ENCODE results near the gene DLL3. TPM values are rescaled to one million over a fixed set of nuclear protein-coding genes. Genes with fewer than 3 reads are reported as not detected.

DLL3 gene
- total and polyA plus RNA-seq, 10 of the 15 experiments (the other 5 are each of a cell fraction or from before 2014, with no cell fraction given): 0.18 to 2.0 (median 0.95) TPM

GRCh38 chr19:39479916-39480315, 18.8 kb upstream of the DLL3 start:
- peak overlapping the region; percentile 99 for H3K4me2 ChIP-seq (ENCODE audit: control insufficient read depth, insufficient read depth)
- peaks cover 6% of the 10 kb centered on the region for H3K4me1 ChIP-seq (ENCODE audit: control insufficient read depth, insufficient read depth, low read length)
- no TSS peak for BruUV-seq (replicated peaks)
- POLR2A ChIA-PET: interaction anchor here (0.6 to 1.0 kb wide), 2 partner anchors 37 to 39 kb away, joined by 3 to 6 read pairs; no protein-coding TSS in a partner anchor
- WGBS (ENCODE audit: insufficient coverage, insufficient replicate concordance, low lambda C conversion rate, missing lambda C conversion rate): 38% methylated on average over 10 of the region's 10 CpGs
- peak overlapping the region; percentile 93 for H2AFZ ChIP-seq (ENCODE audit: control insufficient read depth, low read depth, low read length)
- H3K27ac ChIP-seq (ENCODE audit: control insufficient read depth, insufficient read depth): peak overlapping the region; percentile 75
- SMC1A ChIA-PET (ENCODE audit: uncharacterized antibody, unreplicated experiment): interaction anchor here (0.6 to 0.9 kb wide), 2 partner anchors 18 to 152 kb away, joined by 3 to 5 read pairs; no protein-coding TSS in a partner anchor
- in situ Hi-C loops (cut with MboI) (loop anchor here (5.0 kb wide), 1 partner anchor 52 kb away; the partner anchor contains the start of gene EID2B), intact Hi-C loops (cut with micrococcal nuclease; ENCODE audit: unreplicated experiment) (no loop called here)
- DNase-seq (ENCODE audit: low read depth, low spot score): no peak
- H3K36me3 ChIP-seq (ENCODE audit: control insufficient read depth in 2 of 2, insufficient read depth in 2 of 2, low read length in 1 of 2): peaks cover 9 to 12% of the 10 kb centered on the region in 2 experiments; a peak in 3 of 4 replicates
- H3K27me3 ChIP-seq (replicated peaks in 1 of 2; ENCODE audit: control insufficient read depth in 2 of 2, insufficient read depth in 2 of 2, low read length in 1 of 2): no peaks in the 10 kb centered on the region
- H3K79me2 ChIP-seq (ENCODE audit: control insufficient read depth, insufficient read depth, low read length): peaks cover 22% of the 10 kb centered on the region
- H3K9me3 ChIP-seq (replicated peaks; ENCODE audit: control insufficient read depth, insufficient read depth, low read length): no peaks in the 10 kb centered on the region
- CTCF ChIA-PET: no interaction called here
- TF ChIP-seq MYC (IDR thresholded peaks at IDR 0.05; ENCODE audit: insufficient read depth, insufficient read length, insufficient replicate concordance, low read length, severe bottlenecking): no peak
- no peak for TF ChIP-seq FOXM1 (IDR thresholded peaks at IDR 0.05; ENCODE audit: low read depth, low read length)
- no peak for TF ChIP-seq IRF4 (IDR thresholded peaks at IDR 0.05; ENCODE audit: low read depth, low read length)
- no peak for TF ChIP-seq RAD51 (IDR thresholded peaks at IDR 0.05)
- TF ChIP-seq E2F4 (IDR thresholded peaks at IDR 0.05; ENCODE audit: low read depth, low read length): no peak
- no peak for TF ChIP-seq CHD2 (IDR thresholded peaks at IDR 0.05; ENCODE audit: borderline replicate concordance, low read depth, low read length)
- no peak for TF ChIP-seq KAT2A (conservative IDR thresholded peaks at IDR 0.05; ENCODE audit: control insufficient read depth, low read depth, low read length)
- no peak for TF ChIP-seq TCF7 (IDR thresholded peaks at IDR 0.05; ENCODE audit: borderline replicate concordance)
- H3K9ac ChIP-seq (ENCODE audit: control insufficient read depth, insufficient read depth, low read length): peak overlapping the region; percentile 75
- no peak for FAIRE-seq
- ATAC-seq: no peak
- peak overlapping the region; percentile 85 for H3K4me3 ChIP-seq
- no peaks in the 10 kb centered on the region for H4K20me1 ChIP-seq (ENCODE audit: control insufficient read depth, insufficient read depth)
- RAD21 ChIA-PET (ENCODE audit: unreplicated experiment): no interaction called here
